HG03342 (cell line): Measurements from ENCODE around the gene FRMD3.

Source experiments
- ATAC-seq: cut with Tn5 transposase; IDR thresholded peaks from one replicate; pipeline ENCODE4 v1.9.1; 2021; ENCODE audit warnings: mild to moderate bottlenecking, moderate library complexity; ENCODE audit not compliant: unreplicated experiment

The FRMD3 gene

DNA sequence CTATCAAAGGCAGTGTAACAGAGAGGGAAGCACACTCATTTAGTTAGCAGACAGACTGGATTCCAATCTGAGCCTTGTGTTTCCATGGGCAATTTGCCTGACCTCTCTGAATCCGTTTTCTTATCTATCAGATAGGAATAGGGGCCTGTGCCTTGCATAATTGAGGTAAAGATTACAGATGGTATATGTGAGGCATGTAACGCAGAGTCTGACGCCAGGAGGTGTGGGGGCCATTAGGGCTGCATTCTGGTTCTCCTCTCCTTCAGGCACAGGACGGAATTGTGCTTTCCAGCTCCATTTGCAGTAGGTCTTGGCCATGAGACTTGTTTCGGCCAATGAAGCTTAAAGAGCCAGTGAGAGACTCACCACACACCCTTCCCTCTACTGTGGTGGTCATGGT lies 97.6 kb downstream of the FRMD3 start:
- ATAC-seq: no peak

DNA sequence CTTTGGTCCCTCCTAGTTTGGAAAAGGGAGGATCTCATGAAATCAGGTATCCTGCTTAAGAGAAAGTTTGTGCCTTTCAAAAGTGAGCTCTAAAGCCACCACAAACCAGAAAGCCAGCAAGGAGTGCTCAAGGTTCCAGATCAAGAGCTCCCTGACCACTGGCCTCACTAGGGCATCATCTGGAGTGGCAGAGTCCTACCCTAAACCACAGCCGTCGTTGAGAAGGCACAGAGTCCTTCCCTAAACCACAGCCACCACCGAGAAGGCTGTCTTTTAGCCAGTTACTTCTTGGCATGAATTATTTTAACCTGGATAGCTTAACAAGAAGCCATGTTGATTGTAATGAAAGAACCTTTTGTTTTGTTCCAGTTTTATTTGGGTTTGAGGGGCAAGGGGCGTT lies 102.9 kb downstream of the FRMD3 start:
- no peak for ATAC-seq

DNA sequence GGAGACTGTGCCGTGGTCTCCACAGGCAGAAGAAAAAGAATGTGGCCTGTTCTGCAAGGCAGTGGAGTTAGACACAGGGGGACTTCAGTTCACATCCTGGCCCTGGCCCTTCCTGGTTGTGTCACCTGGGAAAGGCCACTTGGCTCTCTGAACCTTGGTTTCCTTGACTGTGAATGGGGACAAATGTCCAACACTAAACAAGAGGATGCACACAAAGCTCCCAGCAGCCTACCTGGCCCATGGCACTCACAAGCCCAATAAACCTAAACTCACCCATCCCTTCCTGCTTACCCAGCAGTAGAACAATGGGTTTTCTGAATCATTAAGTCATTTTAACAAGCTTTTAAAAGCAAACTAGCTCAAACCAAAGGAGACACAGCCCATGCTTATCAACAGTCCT lies 103.9 kb downstream of the FRMD3 start:
- ATAC-seq: no peak

DNA sequence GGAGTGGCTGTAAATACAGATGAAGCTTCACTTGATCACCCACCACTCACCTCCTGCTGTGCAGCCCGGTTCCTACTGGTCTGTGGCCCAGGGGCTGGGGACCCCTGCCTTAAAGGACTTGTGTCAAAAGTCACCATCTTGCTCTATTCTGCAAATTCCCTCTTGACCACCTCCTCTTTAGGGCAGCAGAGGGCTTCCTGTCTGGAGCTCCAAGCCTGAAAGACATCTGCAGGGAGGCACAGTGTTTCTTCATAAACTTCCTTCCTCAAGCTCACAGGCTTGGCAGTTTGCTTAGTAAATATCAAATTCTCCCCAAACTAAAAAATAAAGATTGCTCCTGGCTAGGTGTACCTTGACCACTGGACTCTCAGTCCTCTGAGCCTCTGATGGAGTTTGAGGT lies 104.4 kb downstream of the FRMD3 start:
- no peak for ATAC-seq

DNA sequence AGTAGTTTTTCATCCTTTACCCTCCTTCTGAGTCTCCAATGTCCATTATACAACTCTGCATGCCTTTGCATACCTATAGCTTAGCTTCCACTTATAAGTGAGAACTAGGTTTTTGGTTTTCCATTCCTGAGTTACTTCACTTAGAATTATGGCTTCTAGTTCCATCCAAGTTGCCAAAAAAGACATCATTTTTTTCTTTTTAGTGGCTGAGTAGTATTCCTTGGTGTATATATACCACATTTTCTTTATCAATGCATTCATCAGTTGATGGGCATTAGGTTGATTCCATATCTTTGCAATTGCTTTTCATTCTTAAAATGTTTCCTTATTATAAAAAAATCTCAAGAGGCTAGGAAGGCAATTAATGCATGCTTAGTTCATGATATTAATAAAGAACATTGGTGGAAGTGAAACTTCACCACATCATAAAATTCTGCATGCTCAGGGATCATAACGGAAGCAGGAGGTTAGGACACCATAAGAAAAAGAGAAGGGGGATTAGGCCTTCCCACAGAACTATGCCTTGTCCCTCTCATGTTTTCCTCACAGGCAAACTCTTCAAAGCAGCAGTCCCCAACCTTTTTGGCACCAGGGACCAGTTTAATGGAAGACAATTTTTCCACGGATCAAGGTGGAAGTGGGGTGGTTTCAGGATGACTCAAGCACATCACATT lies 105.2 kb downstream of the FRMD3 start:
- no peak for ATAC-seq

DNA sequence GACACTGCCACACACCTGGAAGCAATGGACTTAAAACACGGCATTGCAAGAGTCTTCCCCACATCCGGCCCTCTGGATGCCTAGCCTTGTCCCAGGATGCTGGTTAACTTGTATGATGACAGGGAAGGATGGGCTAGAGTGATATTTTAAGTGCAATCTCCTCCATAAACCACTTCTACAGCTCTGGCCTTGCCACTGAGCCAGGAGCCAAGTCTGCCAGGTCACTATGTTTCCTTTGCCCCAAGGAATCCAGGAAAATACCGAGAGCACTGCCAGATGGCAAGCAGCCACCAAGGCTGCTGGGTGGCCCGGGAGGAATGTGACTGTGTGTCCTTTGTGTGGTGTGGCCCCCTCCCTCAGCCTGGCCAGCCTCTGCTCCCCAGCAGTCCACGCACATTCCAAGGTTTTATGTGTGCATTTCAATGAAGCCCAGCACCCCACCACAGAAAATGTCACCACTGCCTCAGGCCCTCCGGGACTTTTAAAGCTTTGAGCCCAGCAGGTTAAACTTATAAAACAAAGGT lies 106.0 kb downstream of the FRMD3 start:
- ATAC-seq: no peak

DNA sequence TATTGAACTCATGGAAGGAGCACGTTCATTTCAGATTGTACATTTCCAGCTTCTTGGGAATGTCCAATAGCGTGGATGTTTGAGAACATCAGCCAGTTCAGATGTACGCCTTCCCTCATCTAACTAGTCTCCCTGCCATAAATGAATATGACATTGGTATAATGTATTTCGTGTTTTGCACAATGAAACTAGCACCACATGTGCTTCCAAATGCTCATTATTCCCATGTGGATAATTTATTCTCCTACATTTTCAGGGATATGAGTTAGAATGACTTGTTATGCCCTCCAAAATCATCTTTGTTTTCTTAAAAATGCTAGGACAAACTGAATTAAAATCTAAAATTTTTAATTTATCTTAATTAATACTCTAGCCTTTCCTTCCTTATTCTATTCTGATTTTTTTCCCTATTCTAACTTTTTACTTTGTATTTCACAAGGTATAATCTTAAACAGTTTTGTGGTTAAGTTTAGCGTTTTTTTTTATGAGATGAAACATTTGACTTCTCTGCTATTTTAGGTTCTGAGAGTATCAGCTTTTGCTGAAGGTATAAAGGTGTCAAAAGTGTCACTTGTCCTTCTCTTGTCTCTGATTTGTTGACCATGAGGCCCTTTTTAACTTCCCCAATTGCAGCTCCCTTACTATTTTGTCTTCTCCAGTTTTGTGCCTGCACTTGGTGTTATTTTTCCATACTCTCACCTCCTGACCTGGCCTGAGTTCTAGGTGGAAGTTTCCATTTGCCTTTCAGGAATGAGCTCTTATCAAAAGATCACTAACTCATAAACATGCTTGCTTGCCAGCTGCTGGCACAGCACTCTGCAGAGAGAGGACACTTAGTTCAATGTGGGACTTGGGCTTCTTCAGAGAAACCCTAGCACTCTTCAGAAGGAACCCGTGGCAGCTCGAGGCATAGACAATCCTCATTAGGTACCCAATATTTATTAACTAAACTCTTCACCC lies 106.8 kb downstream of the FRMD3 start:
- no peak for ATAC-seq

DNA sequence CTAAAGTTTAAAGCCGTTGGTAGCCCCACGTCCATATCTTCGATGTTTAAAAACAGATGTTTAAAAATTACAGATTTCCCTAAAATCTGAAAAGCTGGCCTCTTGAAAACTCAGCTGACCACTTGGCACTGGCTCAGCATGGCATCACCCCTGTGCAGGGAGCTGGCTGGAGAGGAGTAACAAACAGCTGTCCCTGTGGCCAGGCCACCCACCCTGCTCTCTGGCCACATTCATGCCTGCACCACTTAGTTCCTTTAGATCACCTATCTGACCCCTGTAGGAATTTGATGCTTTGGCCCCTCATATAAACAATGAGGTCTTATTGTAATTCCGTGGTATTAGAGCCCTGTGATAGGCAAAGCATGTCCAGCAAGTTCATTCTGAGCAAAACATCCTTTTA lies 107.5 kb downstream of the FRMD3 start:
- ATAC-seq: no peak

DNA sequence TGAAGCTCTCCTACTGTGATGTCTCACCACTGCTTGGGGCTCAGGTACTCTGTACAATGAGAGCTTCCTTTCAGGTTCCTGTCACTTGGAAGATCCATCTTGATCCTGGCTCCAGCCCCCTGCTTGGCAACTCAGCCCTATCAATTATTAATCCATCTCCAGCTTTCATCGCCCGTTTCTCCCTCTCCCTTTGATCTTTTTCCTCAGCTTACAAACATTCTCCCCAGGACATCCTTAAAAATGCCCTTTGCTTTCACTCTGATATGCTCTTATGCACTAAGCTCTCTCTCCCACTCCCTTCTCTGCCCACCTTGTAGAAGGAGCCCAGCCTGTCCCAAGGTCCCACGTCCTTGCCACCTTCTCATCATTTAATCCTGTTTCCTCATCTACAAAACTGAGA lies 109.0 kb downstream of the FRMD3 start:
- ATAC-seq: no peak

DNA sequence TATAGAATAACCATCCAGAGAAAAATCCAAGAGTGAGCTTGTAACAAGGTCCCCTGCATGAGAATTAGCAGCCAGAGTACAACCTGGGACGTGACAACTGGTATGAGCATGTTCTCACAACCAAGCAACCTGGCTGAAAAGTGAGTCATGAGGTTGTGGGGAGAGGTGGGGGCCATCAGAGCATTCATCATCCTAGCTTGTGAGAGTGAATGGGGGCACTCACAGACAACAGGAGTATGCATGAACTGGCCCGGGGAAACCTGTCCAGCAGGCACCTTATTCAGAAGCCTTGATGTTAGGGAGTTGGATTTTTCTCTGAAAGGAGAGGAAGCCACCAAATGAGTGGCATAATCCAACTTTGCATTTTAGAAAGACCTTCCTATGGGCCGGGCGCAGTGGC lies 113.0 kb downstream of the FRMD3 start:
- no peak for ATAC-seq

DNA sequence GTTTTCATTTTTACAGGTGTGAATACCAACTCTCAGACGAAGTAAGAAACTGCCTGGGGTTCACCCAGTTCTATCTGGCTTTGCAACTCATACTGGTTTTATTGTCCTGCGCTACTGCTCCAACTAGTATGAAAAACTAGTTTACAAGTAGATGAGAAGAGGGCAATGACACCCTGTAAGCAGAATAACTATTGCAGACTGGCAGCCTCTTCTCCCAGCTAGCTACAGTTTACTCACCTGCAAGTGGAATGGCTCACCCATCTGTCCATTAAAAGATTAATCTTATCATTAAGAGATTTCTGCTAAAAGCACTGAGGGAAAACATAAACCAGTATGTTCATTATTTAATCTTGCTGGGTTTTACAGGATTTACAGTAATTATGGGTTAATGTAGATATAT lies 113.4 kb downstream of the FRMD3 start:
- ATAC-seq: no peak

DNA sequence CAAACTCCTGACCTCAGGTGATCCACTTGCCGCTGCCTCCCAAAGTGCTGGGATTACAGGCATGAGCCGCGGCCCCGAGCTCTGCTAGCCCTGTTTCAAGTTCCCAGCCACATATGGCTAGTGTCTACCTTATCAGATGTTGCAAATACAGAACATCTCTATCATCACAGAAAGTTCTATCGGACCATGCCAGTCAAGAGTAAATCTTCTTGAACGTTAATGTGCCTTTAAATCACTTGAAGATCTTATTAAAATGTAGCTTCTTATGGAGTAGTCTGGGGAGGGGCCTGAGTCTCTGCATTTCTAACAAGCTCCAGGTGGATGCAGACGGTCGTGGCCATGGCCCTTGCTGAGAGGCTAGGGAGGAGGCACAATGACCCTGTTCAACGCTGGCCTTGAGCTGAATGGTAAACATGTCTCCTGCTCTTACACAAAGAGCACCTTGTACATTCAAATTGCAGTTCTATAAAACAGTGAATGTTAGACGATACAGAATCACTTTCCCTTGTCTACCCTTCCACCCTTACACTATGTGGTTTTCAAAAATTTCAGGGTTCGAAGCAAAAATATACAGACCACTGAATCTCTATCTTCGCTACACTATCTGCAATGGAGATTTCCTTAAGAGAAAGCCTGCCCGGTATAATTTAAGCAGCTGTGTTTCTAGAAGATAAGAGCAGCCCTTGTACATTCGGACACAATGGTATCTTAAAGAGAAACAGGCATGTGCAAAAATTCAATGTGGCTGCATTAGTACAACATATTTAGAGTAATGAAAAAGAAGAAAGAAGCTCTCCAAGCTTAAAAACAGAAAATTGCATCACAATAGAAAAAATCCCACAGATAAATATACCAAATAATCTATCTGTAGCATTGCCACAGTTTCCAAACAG lies 114.1 kb downstream of the FRMD3 start:
- ATAC-seq: no peak

DNA sequence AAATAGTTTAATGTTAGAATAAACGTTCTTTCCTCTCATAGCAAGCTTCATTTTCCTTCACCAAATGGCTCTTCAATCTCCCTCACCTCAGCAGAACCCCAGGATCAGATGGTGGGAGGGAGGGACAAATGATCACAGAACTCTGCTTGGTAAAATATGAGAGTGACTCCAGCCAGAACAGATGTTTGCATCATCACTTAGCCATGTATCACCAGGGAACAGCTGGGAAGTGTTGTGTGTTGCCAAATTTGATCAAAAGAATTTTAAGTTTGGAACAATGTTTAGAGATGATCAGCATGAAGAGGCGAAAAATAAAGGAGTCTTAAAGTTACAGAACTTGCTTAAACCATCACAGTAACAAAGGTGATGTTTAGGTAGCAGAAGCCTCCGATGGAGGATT lies 115.7 kb downstream of the FRMD3 start:
- no peak for ATAC-seq

DNA sequence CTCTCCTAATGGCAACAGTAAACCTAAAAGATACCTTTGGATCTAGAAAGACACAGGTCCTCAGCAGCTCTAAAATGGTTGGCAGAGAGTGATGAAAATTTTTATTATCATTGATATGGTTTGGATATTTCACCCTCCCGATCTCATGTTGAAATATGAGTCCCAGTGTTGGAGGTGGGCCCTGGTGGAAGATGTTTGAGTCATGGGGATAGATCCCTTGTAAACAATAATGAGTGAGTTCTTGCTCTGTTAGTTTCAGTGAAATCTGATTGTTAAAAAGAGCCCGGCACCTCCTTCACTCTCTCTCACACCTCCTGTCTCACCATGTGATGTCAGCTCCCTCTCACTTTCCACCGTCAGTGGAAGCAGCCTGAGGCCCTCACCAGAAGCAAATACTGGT lies 117.7 kb downstream of the FRMD3 start:
- no peak for ATAC-seq

DNA sequence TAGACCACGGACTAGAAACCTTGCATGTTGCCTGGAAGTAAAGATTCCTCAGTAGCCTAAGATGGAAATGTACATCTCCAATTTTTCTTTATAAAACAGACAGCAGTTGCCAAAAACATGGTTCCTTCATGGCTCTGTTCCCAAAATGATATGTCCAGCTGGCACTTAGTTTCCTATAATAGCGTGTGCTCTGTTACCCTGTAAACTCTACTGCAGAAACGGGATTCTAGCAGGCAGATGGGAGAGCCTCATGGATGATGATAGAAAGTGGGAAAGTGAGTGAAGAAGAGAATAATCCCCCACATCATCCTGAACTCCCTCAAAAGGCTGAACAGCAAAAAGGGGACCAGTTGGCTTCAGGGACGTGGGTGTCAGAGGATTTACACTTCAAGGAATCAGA lies 118.2 kb downstream of the FRMD3 start:
- ATAC-seq: no peak

DNA sequence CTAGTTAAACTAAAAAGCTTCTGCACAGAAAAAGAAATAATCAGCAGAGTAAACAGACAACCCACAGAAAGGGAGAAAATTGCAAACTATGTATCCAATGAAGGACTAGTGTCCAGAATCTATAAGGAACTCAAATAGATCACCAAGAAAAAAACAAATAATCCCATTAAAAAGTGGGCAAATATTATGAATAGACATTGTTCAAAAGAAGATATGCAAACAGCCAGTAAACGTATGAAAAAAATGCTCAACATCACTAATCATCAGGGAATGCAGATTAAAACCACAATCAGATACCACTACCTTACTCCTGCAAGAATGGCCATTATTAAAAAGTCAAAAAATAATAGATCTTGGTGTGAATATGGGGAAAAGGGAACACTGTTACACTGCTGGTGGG lies 119.9 kb downstream of the FRMD3 start:
- ATAC-seq: no peak

DNA sequence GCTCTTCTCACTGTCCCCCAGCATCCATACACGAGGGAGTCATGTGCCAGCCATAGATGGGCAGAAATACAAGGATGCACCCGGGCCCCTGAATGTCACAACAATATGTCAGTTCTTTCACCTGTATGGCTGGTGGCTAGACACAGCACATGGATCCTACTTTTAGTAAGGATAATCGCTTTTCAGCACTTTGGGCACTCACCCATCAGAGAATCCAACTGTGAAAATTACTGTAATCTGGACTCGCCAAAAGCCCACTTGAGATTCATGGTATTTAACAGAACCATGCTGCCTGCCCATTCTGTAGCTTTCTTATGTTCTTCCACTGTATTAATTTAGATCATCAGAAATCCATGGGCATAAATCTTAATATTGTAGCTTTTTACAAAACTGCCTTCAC lies 124.8 kb downstream of the FRMD3 start:
- ATAC-seq: no peak

DNA sequence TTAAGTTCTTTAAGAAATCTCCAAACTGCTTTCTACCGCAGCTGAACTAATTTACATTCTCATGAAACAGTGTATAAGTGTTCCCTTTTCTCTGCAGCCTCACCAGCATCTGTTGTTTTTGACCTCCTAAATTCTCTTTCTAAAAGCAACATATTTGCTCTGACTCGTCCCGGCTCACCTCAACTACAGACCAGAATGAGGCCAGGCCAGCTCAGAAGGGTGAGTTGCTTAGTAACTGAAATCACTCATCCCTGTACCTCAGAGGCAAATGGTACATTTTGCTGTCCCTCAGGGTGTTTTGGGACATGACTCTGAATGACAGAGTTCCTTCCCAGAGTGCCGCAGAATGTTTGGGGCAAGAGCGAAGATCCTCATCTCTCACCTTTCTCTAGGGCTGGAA lies 127.5 kb downstream of the FRMD3 start:
- ATAC-seq: no peak

DNA sequence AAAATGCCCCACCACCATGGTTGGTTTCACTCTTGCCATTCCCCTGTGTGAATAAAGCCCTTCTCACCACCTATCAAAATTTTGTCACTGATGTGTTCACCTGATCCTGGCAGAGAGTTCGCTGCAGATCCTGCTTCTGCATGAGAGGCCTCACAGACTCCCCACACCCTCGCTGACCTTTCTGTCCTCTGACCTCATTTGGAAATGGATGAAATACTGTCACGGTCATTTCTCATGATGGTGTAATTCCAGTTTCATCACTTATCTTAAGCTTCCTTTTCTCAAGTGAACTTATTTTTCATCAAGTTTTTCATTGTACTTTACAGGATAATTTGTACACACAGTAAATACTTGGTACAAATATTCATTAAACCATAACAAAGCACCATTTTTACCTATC lies 131.3 kb downstream of the FRMD3 start:
- no peak for ATAC-seq

DNA sequence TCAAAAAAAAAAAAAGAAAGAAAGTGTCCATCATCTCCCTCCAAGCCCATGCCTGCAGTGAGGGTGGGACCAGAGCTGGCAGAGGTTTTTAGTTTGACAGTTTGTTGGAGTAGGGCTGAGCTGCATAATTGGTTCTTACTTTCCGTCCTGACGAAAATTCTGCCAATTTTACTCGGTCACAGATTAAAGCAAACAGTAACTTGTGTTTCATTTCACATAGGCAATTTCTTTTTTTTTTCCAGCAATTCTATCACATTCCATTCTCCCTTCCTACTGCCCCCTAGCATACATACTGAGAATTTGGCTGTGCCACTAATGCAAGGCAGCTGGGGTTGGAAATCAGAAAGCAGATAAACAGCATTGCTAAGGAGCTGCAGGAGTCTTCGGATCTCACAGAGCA lies 132.4 kb downstream of the FRMD3 start:
- ATAC-seq: no peak
